Activated gamma-delta T cell (primary cell): ENCODE results near the gene CMTM1.

Experiments used
- DNase-seq: peaks from one replicate; lab custom pipeline; 2025; lab: John Stamatoyannopoulos, UW

Gene CMTM1

DNA sequence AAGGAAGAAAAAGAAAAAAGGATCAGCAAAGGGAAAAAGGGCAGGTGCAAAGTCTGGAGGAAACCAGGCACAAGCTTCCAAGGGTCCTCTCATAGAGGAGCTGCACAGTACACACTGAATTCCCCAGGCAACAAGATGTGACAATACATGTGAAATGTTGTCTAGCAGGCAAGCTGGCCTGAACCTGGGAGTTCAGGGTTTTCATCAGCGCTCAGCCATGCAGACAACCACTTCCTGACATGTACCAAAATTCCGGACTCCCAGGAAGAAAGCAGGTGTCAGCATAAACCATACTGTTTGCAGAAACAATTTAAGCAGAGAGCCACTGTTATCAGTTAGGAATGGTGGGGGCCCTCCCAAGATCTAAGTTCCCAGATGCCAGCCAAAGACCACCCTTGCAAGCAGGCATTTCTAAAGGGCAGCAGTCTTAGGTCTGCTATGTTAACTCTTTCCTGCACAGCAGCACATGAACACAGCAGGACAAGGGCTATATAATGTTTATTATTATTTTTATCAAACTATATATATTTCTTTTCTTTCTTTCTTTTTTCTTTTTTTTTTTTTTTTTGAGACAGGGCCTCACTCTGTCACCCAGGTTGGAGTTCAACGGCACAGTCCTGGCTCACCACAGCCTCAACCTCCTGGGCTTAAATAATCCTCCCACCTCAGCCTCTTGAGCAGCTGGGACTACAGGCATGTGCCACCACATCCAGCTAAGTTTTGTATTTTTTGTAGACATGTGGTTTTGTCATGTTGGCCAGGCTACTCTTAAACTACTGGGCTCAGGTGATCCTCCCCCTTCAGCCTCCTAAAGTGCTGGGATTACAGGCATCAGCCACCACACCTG lies 26.4 kb upstream of the CMTM1 start:
- no peak for DNase-seq

DNA sequence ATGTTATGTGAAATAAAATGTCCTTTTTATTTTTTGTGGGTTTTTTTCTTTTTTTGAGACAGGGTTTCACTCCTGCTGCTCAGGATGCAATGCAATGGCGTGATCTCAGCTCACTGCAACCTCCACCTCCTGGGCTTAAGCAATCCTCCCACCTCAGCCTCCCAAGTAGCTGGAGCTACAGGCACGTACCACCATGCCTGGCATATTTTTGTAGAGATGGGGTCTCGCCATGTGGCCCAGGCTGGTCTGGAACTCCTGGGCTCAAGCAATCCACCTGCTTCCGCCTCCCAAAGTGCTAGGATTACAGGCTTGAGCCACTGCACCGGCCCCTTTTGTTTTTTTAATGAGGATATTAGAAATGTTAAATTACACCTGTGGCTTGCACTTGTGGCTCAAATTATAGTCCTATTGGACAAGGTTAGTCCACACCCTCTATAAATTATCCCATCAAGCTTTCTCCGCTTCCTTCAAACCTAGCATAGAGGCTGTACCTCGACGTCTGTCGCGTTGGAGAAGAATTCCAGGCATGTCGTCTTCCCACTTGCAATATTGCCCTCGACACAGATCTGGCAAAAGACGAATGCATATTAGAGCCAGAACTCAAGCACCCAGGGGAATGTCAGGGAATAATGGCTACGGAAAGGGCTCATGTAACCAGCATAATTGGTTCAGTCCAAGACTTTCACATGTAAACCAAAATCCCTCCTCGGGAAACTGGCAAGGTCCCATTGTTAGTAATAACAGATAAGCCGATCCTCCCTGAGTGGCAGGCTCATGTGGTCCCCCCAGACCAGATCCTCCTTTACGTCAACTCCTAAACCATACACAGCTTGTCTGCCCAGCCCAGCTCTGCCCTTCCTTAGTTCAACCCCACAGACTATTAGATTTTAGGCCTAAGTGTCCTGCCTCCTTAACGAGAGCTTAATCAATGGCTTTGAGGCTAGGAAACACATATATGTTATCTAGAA lies 24.6 kb upstream of the CMTM1 start:
- DNase-seq: no peak

DNA sequence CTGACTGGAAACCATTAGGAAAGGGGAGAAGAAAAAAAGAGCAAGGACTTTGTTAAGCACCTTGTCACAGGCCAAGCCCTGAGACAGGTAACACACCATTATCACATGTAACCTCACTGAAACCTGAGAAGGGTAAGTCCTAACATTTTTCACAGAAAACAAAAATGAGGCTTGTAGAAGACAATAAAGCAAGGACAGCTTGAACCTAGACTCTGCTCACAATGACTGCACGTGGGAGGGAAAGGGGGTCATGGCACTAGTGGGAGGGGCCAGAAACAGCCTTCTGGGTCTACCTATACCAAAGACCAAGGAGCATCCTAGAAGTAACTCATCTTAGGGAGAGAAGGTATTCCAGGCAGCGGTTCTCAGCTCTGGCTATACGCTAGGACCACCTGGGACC lies 23.8 kb upstream of the CMTM1 start:
- DNase-seq: no peak

DNA sequence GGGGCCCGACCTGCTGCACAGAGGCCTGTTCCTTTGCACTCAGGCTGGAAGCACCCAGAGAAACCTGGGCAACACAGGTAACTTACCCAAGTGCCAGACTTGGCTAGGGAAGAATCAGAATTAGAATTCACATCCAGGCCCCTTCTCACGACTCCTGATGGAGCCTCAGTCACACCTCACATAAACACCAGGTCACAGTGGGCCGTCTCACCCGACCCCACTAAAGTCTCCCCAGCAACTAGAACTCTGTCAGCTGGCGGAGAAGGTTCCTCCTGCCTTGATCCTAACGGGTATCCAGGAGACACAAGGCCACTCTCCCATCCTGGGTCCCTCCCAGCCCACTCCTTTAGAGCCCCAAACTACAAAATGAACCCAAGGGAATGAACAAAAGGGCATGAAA lies 22.7 kb upstream of the CMTM1 start:
- DNase-seq: no peak

DNA sequence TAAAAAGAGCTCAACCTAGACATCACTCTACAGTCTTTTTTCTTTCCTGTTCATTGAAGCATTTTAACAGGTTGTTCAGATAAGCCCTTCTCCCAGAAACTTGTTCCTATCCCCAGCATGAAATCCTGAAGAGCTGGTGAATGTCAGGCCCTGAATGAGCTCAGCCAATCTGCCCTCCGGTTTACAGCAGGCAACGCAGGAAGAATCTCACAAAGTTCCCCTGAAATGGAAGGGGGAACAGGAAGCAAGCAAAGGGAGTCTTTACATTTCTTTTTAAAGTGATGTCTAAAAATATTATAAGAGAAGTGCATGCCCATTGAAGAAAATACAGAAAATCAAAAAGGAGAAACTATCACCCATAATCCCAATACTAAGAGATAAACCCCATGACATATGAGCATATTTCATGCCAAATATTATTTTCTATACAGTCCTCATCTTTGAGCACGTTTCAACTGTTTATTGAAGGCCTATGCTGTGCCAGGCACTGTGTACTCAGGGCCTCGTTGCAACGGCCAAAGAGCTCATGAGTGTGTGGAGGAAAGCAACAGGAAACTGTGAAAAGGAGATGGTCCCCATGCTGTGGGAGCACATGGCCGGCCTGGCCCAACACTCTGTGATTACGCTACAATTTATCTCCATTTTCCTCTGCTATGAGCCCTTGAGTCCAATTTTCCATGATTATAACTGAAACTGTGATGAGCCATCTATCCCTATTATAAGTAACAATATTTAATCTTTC lies 22.1 kb upstream of the CMTM1 start:
- DNase-seq: no peak

DNA sequence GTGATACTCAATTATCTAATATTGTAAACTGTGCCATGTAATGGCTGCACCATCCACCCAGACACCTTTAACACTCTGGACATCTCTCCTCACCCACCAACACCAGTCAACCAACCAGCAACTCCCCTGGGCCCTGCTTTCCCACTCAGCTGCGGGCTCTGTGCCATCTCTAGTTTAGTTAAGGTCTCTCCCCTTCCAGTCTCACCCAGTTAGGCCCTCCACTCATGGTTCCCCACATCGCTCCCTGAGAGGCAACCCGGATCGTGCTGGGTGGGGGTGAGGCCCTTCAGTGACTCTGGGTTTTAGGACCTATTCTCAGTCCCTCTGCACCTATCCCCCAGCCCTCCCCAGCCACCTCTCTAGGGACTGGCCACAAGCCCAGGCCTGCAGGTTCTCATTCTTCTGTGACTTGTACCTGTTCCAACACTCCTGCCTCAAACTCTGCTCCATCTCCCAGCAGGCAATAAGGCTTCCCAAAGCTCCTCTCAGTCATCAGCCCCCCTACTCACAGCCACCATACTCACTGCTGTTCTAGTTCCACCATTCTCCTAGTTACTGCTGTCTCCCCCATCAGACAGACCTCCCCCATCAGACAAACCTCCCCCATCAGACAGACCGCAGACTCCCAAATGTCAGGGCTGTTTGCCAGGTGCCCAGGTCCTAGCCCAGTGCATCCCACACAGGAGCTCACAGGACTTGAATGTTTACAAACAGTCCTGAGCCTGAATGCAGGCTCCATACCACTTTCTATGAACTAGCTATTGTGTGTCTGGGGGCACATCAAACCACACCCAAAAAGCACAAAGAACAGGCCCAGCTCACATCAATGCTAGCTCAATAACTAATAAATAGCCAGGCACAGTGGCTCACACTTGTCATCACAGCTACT lies 18.9 kb upstream of the CMTM1 start:
- no peak for DNase-seq

DNA sequence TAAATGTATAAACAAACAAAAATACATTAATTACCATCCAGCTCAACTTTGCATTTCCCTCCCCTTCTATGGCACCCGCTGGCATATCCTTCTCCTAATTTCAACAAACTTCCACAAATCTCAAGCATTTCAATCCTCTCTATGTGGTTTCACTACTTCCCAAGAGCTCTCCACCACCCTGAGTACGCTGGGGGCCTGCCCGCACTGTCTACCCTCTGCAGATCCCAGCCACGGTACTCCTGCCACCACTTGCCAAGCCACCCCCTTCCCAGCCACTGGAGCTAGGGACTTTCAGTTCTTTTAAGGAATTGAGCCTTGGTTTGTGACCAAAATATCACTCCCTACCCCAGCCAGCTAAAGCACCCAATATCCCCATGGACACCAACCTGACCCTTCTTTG lies 18.2 kb upstream of the CMTM1 start:
- DNase-seq: no peak

DNA sequence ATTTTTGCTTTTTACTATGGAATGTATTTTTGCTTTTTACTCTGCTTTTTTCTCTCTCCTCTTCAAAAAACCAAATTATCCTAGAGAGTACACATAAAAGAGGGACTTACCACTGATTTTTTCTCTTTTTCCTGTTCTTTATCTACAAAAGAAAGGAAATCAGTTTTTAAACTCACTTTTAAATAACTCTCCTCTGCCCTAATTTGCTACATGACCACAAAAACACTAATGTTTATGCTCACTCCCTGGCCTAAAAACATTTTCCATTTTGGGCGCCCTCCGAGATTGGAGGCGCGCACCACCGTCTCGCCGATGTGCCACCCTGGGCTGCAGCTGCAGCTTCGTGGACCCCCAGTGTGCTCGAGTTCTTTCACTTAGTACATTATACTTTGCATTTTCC lies 17.4 kb upstream of the CMTM1 start:
- no peak for DNase-seq

DNA sequence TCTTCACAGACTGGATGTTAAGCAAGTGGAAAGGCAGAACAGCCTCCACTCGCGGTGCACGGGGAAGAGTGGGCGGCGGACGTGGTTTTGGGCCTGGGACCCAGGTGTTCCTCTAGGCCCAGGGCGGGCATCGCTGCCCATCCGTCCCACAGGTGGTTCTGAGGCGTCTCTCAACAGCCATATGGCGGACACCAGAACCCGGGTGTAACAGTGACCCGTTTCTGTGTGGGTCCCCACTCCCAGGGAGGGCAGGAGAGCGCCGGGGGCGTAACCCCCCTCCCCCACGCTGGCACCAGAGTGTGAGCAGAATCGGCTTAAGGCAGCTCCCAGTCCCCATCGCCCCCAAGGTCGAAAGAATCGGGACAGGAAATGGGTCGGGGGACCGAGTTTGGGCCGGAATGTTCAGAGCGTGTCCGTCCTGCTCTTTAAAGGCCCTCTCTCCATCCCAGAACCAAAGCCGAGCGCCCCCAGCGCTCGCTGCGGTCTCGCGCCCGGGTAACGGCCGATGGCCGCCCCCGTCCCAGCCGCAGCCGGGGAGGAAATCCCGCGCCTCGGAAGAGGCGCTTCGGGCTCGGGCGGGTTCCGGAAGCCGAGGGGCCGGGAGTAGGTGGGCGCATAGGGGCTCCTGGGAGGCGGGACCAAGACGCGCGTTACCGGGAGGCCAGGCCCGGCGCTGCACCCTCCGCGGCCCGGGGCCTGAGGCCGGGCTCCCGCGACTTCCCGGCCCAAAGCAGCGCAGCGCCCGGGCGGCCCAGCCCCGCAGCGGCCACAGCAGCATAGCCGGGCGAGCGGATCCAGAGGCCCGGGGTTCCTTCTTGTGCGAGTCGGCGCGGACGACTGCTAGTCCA lies 16.7 kb upstream of the CMTM1 start, which contains the start of gene TK2:
TK2 (minus strand) TSS at position 839 of the 848 bp plus-strand sequence; CDS start at position 778, 61 bp downstream.
- DNase-seq: peak; percentile 41

DNA sequence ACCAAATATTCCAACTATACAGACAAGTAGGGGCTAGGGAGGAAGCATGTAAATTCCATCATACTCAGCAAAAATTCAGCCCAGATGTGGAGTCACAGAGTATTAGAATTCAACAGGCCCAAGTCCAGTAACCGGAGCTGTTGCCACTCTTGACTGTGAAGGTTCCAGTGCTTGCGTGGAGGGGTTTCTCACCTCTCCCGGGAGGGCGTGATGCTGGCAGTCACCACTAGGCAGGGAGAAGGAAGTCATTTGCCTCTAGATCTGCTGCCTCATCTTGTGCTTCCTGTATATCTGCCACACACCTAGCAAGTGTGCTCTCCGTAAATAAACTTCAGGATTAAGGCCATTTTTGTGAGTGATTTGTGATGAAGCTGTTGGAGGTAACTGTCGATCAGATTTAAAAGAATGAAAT lies 14.9 kb upstream of the CMTM1 start:
- DNase-seq: no peak

DNA sequence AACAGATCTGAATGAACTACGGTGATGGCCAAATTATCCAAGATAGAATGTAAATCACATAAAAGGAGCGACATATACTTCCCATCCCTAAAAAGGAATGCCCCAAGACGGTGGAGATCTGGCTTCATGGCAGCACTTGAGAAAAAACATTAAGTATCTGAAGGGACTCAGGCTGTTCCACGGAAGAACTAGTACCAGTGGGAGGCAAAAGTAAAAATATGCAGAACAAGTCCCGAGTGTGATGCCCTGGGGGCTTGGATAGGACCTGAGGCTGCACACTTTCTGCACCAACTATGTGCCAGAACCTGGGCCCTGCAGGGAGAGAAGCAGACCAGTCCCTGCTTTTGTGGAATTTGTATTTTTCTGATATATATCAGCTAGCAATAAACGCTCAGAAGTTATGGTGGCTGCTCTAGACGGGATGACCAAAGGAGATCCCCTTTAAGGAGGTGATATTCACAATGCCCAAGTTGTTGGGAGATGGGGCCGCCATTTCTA lies 14.4 kb upstream of the CMTM1 start:
- DNase-seq: no peak

DNA sequence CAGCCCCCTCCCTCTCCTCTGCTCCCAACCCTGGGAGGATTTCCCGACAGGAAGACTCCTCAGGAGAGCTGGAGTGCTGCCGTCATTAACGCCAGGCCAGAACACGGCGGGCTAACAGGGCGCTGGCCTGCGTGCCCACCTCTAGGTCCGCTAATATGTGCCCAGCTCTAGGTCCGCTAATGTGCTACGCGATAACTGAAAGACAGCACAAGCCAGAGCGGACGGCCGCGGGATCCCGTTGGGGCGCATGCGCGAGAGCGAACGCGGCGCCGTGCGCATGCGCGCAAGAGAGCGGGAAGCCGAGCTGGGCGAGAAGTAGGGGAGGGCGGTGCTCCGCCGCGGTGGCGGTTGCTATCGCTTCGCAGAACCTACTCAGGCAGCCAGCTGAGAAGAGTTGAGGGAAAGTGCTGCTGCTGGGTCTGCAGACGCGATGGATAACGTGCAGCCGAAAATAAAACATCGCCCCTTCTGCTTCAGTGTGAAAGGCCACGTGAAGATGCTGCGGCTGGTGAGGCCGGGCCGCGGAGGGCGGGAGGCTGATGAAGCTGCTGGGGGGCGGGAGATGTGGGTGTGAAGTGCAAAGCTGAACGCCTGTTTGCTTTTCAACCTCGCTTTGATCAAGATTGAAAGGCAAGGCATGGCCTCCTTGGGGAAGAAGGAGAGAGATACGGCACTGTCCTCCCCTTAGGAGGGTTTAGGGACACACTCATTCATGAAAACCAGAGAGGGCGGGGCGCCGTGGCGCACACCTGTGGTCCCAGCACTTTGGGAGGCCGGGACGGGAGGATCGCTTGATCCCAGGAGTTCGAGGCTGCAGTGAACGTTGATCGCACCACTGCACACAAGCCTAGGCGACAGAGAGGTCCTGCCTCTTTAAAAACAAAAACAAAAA lies 13.7 kb upstream of the CMTM1 start, which contains the start of gene CKLF:
CKLF (plus strand) TSS at position 291 of the 892 bp plus-strand sequence; CDS start at position 431, 140 bp downstream.
- DNase-seq: peak; percentile 81

DNA sequence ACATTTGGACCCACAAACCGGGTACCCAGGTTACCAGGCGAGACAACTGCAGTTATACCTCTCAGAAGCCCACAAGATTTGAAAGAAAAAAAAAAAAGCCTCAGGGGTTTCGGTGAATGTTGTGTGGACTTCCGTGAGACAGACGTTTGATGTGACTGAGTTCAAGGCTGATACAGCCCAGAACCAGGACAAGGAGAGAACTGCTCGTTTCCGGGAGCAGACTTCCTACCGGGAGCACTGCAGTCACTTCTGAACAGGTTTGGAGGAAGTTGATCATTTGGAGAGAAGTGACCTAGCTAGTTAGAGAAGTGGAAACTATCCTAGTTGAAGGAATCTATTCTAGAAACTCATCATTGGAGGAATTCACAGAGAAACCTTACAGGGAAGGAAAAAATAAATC lies 13.0 kb upstream of the CMTM1 start:
- no peak for DNase-seq

DNA sequence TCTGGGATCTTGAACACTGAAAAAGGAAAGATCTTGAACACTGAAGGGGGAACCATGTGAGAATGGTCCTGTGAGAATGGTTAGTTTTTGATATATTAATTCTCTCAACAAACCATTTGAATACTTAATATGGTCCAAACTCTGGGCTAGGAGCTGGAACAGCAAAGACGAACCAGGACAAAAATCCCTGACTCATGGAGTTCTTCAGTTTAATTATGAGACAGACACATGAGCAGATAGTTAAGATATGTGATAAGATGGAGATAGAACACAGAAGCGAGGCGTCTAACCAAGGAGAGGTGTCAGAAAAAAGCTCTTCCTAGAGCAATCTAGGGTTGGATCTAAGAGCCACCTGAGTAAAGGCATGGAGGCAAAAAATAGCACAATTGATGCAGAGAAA lies 12.2 kb upstream of the CMTM1 start:
- DNase-seq: no peak

DNA sequence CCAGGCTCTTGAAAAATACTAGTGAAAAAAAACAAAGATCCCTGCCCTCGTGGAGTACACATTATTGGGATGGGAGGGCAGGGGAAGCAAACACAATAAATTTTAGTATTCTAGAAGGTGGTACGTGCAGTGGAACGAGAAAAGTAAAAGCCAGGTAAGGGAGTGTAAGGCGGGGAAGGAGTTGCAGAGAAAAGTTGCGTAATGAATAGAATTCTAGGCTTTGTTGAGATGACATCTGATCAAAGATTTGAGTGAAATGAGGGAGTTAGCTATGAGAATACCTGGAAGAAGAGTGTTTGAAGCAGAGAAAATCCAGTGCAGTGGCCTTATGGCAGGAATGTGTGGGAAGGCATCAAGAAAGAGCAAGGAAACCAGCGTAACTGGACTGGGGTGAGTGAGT lies 11.7 kb upstream of the CMTM1 start:
- no peak for DNase-seq

DNA sequence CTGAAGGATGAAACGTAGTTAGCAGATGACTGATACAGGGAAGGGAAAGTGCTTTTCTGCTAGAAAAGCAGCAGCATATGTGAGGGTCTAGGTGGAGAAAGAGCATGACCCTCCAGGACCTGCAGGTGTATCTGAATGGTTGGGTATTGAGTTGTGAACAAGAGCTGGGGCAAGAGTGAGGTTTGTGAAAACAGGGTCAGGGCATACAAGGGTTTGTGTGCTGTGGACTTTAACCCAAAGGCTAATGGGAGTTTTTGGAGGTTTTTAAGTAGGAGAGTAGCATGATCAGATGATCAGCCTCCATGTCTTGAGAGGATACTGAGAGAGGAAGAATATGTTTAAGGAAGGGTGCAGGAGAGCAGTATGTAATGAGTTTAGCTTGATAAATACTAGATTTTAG lies 6.1 kb upstream of the CMTM1 start:
- DNase-seq: no peak

DNA sequence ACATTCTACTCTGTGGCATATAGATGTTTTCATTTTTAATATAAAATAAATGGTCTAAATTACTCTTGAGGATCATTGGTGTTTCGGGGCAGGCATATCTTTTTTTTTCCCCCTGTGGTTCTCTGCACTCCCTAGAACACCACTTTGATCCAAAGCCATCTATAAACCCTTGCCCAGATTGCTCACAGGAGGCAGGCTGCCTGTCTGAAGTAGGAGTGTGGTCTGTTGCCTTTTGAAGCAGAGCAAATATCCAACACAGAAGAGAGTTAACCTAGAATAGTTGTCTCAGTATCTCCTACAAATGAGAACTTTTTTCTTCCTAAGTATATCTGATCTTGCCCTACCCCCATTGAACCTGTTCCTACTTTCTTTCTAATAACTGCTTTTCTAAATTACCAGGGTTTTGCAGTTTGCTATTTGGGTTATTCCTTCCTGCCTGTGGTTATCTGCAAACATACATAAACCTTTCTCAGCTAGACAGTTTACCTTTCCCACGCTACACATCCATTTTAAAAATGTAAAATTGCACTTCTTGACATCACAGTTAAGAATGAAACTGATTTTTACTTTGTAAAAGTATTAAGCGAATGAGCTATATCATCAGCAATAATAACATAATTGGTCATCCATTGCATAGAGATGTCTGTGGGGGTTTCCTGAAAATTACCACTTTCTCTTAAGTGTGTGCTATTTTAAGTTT lies 4.7 kb upstream of the CMTM1 start:
- no peak for DNase-seq

DNA sequence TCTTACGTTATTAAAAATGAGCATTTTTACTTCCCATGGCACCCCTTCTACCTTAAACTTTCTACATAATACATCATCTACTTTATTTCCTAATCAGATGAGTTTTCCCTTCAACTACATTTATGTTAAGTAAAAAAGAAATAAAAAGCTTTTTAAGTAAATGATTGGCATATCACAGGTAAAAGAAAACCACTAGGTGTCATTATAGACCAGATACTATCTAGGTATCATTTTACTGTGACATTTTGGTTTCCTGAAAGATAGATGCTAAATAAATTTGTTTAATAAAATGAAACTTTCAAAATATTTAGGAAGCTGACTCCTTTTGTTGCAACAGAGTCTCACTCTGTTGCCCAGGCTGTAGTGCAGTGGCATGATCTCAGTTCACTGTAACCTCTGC lies 3.8 kb upstream of the CMTM1 start:
- no peak for DNase-seq
